BJ (cell line): ENCODE results near the gene LRMDA. TPM values are rescaled to one million over a fixed set of nuclear protein-coding genes. Genes with fewer than 3 reads are reported as not detected.
"Not testable (repeated sequence)": the region's sequence is repeated elsewhere in the genome, so short reads cannot be mapped to it uniquely, and the experiment has no call there.

Experiments
- CTCF ChIA-PET: fragments of 350-600 bp; formaldehyde crosslinking; extraction: SDS; loops from one replicate; lab custom pipeline; 2021; ENCODE audit warnings: antibody characterized with exemption, inconsistent platforms; lab: Yijun Ruan, JAX
- POLR2A ChIA-PET: fragments of 300-600 bp; sonication (Branson Sonifier 250); formaldehyde crosslinking; extraction: SDS; loops from one replicate; lab custom pipeline; 2021; ENCODE audit warnings: antibody characterized with exemption; lab: Charles Lee
- DNase-seq: peaks from one replicate; pipeline ENCODE4 v3.0.0-alpha.2; 2011; ENCODE audit warnings: low read depth
- H3K27me3 ChIP-seq: 2 replicates; pipeline ENCODE4 v1.6.0; 2011; ENCODE audit warnings: low read length; ENCODE audit not compliant: control insufficient read depth, insufficient read depth
- H3K36me3 ChIP-seq: 2 replicates; pipeline ENCODE4 v1.5.1; 2011; ENCODE audit warnings: low read length; ENCODE audit not compliant: control insufficient read depth, insufficient read depth
- H3K4me3 ChIP-seq: 2 replicates; pipeline ENCODE4 v1.5.1; 2011; ENCODE audit warnings: low read depth, mild to moderate bottlenecking, control low read depth, low read length
- polyA plus RNA-seq: library from polyadenylated mRNA; depleted of rRNA; stranded (reverse); fragments of >200 nt; gene quantifications from 2 replicates; pipeline ENCODE4 v1.2.3, GENCODE V29; 2011
- TF ChIP-seq, protein P1 (sequence below): IDR thresholded peaks from 2 replicates; pipeline ENCODE4 v1.5.1; 2011; ENCODE audit warnings: low read depth, mild to moderate bottlenecking, control low read depth, inconsistent platforms, low read length, moderate library complexity; ENCODE audit not compliant: insufficient read depth

Gene LRMDA
- polyA plus RNA-seq, 1 experiment: not detected

DNA sequence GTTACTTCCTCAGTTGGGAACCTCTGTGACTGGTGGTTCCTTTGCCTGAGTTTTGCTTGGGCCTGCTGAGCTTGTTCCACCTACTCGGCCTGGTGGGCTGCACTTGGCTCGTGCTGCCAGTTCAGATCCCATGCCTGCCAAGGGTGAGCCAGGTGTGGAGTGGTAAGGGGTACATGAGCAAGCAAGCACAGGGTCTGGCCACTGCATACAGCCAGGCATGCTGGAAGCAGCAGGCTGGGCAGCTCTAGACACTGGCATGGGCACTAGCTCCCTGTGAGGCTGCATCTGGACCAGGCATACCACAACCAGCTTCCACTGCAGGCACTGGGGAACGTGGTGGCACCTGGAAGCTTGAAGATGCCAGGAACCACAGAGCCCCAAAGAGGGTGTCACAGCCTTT is 624.0 kb downstream of the LRMDA start:
- no peak overlapping the region for H3K4me3 ChIP-seq
- ChIA-PET CTCF (no interaction called here), POLR2A (no interaction called here)
- peaks cover 4% of the 10 kb centered on the region for H3K27me3 ChIP-seq
- DNase-seq: no peak
- TF ChIP-seq, protein P1, sequence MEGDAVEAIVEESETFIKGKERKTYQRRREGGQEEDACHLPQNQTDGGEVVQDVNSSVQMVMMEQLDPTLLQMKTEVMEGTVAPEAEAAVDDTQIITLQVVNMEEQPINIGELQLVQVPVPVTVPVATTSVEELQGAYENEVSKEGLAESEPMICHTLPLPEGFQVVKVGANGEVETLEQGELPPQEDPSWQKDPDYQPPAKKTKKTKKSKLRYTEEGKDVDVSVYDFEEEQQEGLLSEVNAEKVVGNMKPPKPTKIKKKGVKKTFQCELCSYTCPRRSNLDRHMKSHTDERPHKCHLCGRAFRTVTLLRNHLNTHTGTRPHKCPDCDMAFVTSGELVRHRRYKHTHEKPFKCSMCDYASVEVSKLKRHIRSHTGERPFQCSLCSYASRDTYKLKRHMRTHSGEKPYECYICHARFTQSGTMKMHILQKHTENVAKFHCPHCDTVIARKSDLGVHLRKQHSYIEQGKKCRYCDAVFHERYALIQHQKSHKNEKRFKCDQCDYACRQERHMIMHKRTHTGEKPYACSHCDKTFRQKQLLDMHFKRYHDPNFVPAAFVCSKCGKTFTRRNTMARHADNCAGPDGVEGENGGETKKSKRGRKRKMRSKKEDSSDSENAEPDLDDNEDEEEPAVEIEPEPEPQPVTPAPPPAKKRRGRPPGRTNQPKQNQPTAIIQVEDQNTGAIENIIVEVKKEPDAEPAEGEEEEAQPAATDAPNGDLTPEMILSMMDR: no peak
- no peaks in the 10 kb centered on the region for H3K36me3 ChIP-seq

DNA sequence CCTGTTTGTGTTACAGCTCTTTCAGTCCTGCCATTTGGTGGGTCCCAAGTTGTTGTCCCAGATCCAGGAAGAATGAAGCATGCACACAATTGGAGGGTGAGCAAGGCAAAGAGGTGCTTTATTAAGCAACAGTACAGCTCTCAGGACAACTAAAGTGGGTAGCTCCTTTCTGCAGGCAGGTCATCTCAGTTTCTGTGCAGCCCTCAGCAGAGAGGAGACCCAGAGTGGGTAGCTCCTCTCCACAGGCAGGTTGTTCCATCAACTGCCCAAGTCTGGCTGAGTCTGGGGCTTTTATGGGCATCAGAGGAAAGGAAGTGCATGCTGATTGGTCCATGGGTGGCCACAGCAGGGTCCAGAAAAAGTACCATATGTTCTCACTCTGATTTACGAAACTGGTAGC is 624.5 kb downstream of the LRMDA start:
- H3K36me3 ChIP-seq: no peaks in the 10 kb centered on the region
- DNase-seq: no peak
- ChIA-PET POLR2A (no interaction called here), CTCF (no interaction called here)
- H3K27me3 ChIP-seq: peaks cover 2% of the 10 kb centered on the region; the same call in 1 of the 2 replicates
- TF ChIP-seq, protein P1: no peak
- H3K4me3 ChIP-seq: no peak overlapping the region

GRCh38 chr10:76060993-76061392 is 629.6 kb downstream of the LRMDA start:
- CTCF ChIA-PET: interaction anchor here (1.8 kb wide), 1 partner anchor 25 kb away, joined by 3 read pairs; no protein-coding TSS in a partner anchor
- POLR2A ChIA-PET, DNase-seq, H3K4me3 ChIP-seq, H3K36me3 ChIP-seq, H3K27me3 ChIP-seq: not testable (repeated sequence)

DNA sequence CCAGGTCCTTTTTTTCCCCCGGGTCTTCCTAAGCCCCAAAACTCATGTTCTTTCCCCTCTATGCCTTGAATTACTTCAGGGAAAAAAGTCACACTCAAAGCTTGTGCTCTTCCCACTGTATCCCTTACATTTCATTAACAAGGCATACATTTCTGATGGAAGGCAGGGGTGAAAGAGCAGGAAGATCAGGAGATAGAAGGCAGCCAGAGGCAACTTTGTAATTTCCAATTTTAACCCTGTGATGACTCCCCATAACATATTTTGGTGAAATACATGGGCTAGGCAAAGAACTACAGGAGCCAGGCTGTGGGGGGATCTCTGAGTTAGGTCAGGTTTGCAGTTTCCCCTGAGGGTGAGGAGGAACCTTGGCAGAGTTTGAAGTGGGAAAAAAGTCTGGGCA is 635.0 kb downstream of the LRMDA start:
- TF ChIP-seq, protein P1: no peak
- no peak for DNase-seq
- Histone ChIP-seq H3K27me3 (peaks cover 7% of the 10 kb centered on the region), H3K4me3 (no peak overlapping the region), H3K36me3 (no peaks in the 10 kb centered on the region)
- ChIA-PET CTCF (interaction anchor here (1.2 kb wide), 1 partner anchor 25 kb away, joined by 3 read pairs; no protein-coding TSS in a partner anchor), POLR2A (no interaction called here)

- Histone ChIP-seq H3K36me3 (no peaks in the 10 kb centered on the region), H3K4me3 (no peak overlapping the region), H3K27me3 (peaks cover 7% of the 10 kb centered on the region)
- ChIA-PET CTCF (interaction anchor here (1.2 kb wide), 1 partner anchor 26 kb away, joined by 3 read pairs; no protein-coding TSS in a partner anchor), POLR2A (no interaction called here)
- no peak for DNase-seq
- TF ChIP-seq, protein P1: no peak
Measured at GRCh38 chr10:76067447-76067846, 636.0 kb downstream of the LRMDA start.

GRCh38 chr10:76068856-76069255 is 637.4 kb downstream of the LRMDA start:
- no peak for DNase-seq
- TF ChIP-seq, protein P1: no peak
- Histone ChIP-seq H3K36me3 (no peaks in the 10 kb centered on the region), H3K4me3 (no peak overlapping the region), H3K27me3 (peaks cover 7% of the 10 kb centered on the region)
- POLR2A ChIA-PET: no interaction called here
- CTCF ChIA-PET: interaction anchor here (0.9 kb wide), 1 partner anchor 51 kb away, joined by 3 read pairs; no protein-coding TSS in a partner anchor
